ENCODE data around the gene ZNF502. TPM values are rescaled to one million over a fixed set of nuclear protein-coding genes. Genes with fewer than 3 reads are reported as not detected.
"Not testable (repeated sequence)": the region's sequence is repeated elsewhere in the genome, so short reads cannot be mapped to it uniquely, and the experiment has no call there.

Gene ZNF502
- 10 to 100 TPM in 2 of 7 donors, 1 to 10 TPM in 5; 6.1 to 11.2 (median 8.3) TPM for total RNA-seq
- polyA plus RNA-seq, result 1 to 10 TPM; 4.1 to 5.5 TPM
- long read RNA-seq, donor 1, transcript ZNF502-203 (3 exons, 2,314 nt), result major isoform, 25 of 39 reads
- long read RNA-seq, donor 1, partial matches to known transcripts, result 1 of 39 reads
- long read RNA-seq, donor 1, other reads (novel, unspliced or antisense), result 11 of 39 reads
- long read RNA-seq, donor 2, partial matches to known transcripts, result 0 of 5 reads
- long read RNA-seq, donor 2, other reads (novel, unspliced or antisense), result 0 of 5 reads
- long read RNA-seq, donor 3, transcript ZNF502-203 (3 exons, 2,314 nt), result major isoform, 8 of 10 reads
- long read RNA-seq, donor 3, partial matches to known transcripts, result 0 of 10 reads
- long read RNA-seq, donor 3, other reads (novel, unspliced or antisense), result 2 of 10 reads

GRCh38 chr3:44712455-44713075 lies at the start of gene ZNF502:
TSS of gene ZNF502 (plus strand) at chr3:44712660. CDS start at chr3:44720262, 7,602 bp downstream.
- Histone ChIP-seq H3K36me3 (no peaks in the 10 kb centered on the region), H3K27ac (peak within 1 kb of the TSS in 1 of 2 donors; percentile 49), H3K4me1 (ENCODE audit: insufficient read depth) (peaks cover 5% of the 10 kb centered on the region), H3K27me3 (no peaks in the 10 kb centered on the region), H3K9me3 (peaks cover 0 to 17% of the 10 kb centered on the region in 2 donors), H3K4me3 (peak within 1 kb of the TSS; percentile 59)
- 1 to 3% (median 1%) methylated on average over 31 to 36 of the region's 36 CpGs for WGBS, 3 donors
- TF ChIP-seq EP300 (IDR thresholded peaks at IDR 0.05), result no peak
- peak; percentile 16 to 55 (median 18) for TF ChIP-seq CTCF (IDR thresholded peaks at IDR 0.05)
- TF ChIP-seq POLR2A (IDR thresholded peaks at IDR 0.05), result peak; percentile 37
- intact Hi-C loops (cut with DNase I), result no loop called here
- peak; percentile 83 to 93 (median 86) for DNase-seq

GRCh38 chr3:44665173-44665572 lies 47.3 kb upstream of the ZNF502 start:
- no peaks in the 10 kb centered on the region for H3K27me3 ChIP-seq
- TF ChIP-seq CTCF (IDR thresholded peaks at IDR 0.05), result no peak
- TF ChIP-seq EP300 (IDR thresholded peaks at IDR 0.05), result no peak
- no peak for TF ChIP-seq POLR2A (IDR thresholded peaks at IDR 0.05)
- no peak for DNase-seq
- peaks cover 0 to 5% of the 10 kb centered on the region in 2 donors for H3K9me3 ChIP-seq
- no peak overlapping the region for H3K27ac ChIP-seq
- H3K4me3 ChIP-seq, result no peak overlapping the region
- WGBS, 3 donors, result 95 to 98% (median 98%) methylated on average over 3 of the region's 3 CpGs
- intact Hi-C loops (cut with DNase I), result no loop called here
- H3K36me3 ChIP-seq, result no peaks in the 10 kb centered on the region
- no peaks in the 10 kb centered on the region for H3K4me1 ChIP-seq (ENCODE audit: insufficient read depth)

GRCh38 chr3:44666346-44666745 lies 46.1 kb upstream of the ZNF502 start:
- intact Hi-C loops (cut with DNase I), result no loop called here
- H3K9me3 ChIP-seq, result no peaks in the 10 kb centered on the region
- no peaks in the 10 kb centered on the region for H3K4me1 ChIP-seq (ENCODE audit: insufficient read depth)
- no peak overlapping the region for H3K4me3 ChIP-seq
- H3K36me3 ChIP-seq, result no peaks in the 10 kb centered on the region
- no peak overlapping the region for H3K27ac ChIP-seq
- DNase-seq, result no peak
- TF ChIP-seq POLR2A (IDR thresholded peaks at IDR 0.05) (no peak), CTCF (IDR thresholded peaks at IDR 0.05) (no peak), EP300 (IDR thresholded peaks at IDR 0.05) (no peak)
- H3K27me3 ChIP-seq, result no peaks in the 10 kb centered on the region
- WGBS, 3 donors, result 92 to 94% (median 92%) methylated on average over 4 of the region's 4 CpGs

GRCh38 chr3:44669760-44670159 lies 42.7 kb upstream of the ZNF502 start:
- Histone ChIP-seq H3K4me3 (no peak overlapping the region), H3K27me3 (no peaks in the 10 kb centered on the region), H3K9me3 (peaks cover 0 to 2% of the 10 kb centered on the region in 2 donors), H3K27ac (no peak overlapping the region), H3K36me3 (no peaks in the 10 kb centered on the region), H3K4me1 (ENCODE audit: insufficient read depth) (no peaks in the 10 kb centered on the region)
- no peak for DNase-seq
- no peak for TF ChIP-seq CTCF (IDR thresholded peaks at IDR 0.05)
- no peak for TF ChIP-seq POLR2A (IDR thresholded peaks at IDR 0.05)
- no peak for TF ChIP-seq EP300 (IDR thresholded peaks at IDR 0.05)
- WGBS, 3 donors, result 83 to 86% (median 84%) methylated on average over 6 of the region's 6 CpGs
- intact Hi-C loops (cut with DNase I), result loop anchor here in 1 of 4 donors (10.0 kb wide), 1 partner anchor 525 kb away; no protein-coding TSS in a partner anchor

- not testable (repeated sequence) for H3K36me3 ChIP-seq; DNase-seq; H3K4me1 ChIP-seq (ENCODE audit: insufficient read depth); H3K4me3 ChIP-seq; H3K27ac ChIP-seq; H3K9me3 ChIP-seq; H3K27me3 ChIP-seq
- intact Hi-C loops (cut with DNase I), result loop anchor here in 1 of 4 donors (10.0 kb wide), 1 partner anchor 521 kb away; no protein-coding TSS in a partner anchor
- WGBS, 3 donors, result 89 to 95% (median 91%) methylated on average over 8 of the region's 8 CpGs
Measured at GRCh38 chr3:44673466-44673865, 39.0 kb upstream of the ZNF502 start.
